Ecto neural progenitor cell (in vitro differentiated cells): ENCODE results near the gene SAMM50.
"Not testable (repeated sequence)": the region's sequence is repeated elsewhere in the genome, so short reads cannot be mapped to it uniquely, and the experiment has no call there.

ENCODE experiments used
- DNase-seq: peaks from one replicate; pipeline ENCODE4 v3.0.0-alpha.2; 2018; ENCODE audit warnings: low spot score

Gene SAMM50

GRCh38 chr22:44000123-44000522 lies 44.9 kb downstream of the SAMM50 start:
- DNase-seq: no peak

GRCh38 chr22:44001521-44001920 lies 46.3 kb downstream of the SAMM50 start:
- DNase-seq: no peak

- DNase-seq: no peak
These were observed 47.1 kb downstream of the SAMM50 start for GRCh38 chr22:44002324-44002723.

GRCh38 chr22:44002997-44003396 lies 47.8 kb downstream of the SAMM50 start:
- DNase-seq: no peak

- DNase-seq: no peak
These were observed 48.3 kb downstream of the SAMM50 start for GRCh38 chr22:44003405-44004103.

- DNase-seq: no peak
These were observed 48.8 kb downstream of the SAMM50 start for GRCh38 chr22:44004104-44004460.

GRCh38 chr22:44005524-44005923 lies 50.3 kb downstream of the SAMM50 start:
- DNase-seq: no peak

- no peak for DNase-seq
These were observed 56.9 kb downstream of the SAMM50 start for GRCh38 chr22:44012162-44012561.

GRCh38 chr22:44012591-44012990 lies 57.3 kb downstream of the SAMM50 start:
- no peak for DNase-seq

- DNase-seq: no peak
These were observed 59.0 kb downstream of the SAMM50 start for GRCh38 chr22:44014241-44014640.

GRCh38 chr22:44016586-44016985 lies 61.3 kb downstream of the SAMM50 start:
- not testable (repeated sequence) for DNase-seq

- no peak for DNase-seq
These were observed 63.4 kb downstream of the SAMM50 start for GRCh38 chr22:44018594-44018993.

- no peak for DNase-seq
These were observed 64.2 kb downstream of the SAMM50 start for GRCh38 chr22:44019416-44019815.

GRCh38 chr22:44019846-44020245 lies 64.6 kb downstream of the SAMM50 start:
- no peak for DNase-seq

GRCh38 chr22:44020981-44021380 lies 65.7 kb downstream of the SAMM50 start:
- DNase-seq: no peak

- DNase-seq: peak; percentile 68
These were observed 68.4 kb downstream of the SAMM50 start for GRCh38 chr22:44023404-44024287.

- peak; percentile 54 for DNase-seq
These were observed 69.2 kb downstream of the SAMM50 start, which contains the start of gene PARVB for GRCh38 chr22:44024288-44024921. Gene PARVB (plus strand): TSS chr22:44024302. CDS start chr22:44024340, 38 bp downstream.

GRCh38 chr22:44025171-44026065 lies 70.2 kb downstream of the SAMM50 start:
- no peak for DNase-seq

- no peak for DNase-seq
These were observed 70.9 kb downstream of the SAMM50 start for GRCh38 chr22:44026066-44026629.

- DNase-seq: no peak
These were observed 71.6 kb downstream of the SAMM50 start for GRCh38 chr22:44026630-44027511.
